Stimulated activated CD4-positive, alpha-beta T cell treated with anti-CD3 and anti-CD28 coated beads, Interleukin-12 subunit alpha, Interleukin-12 subunit beta, amount 100 ng/mL, for 48 hours (primary cell): ENCODE measurements around the gene CDON.
"Not testable (repeated sequence)": the region's sequence is repeated elsewhere in the genome, so short reads cannot be mapped to it uniquely, and the experiment has no call there.

Source experiments
- DNase-seq, 3 donors: peaks; one replicate each; pipeline ENCODE4 v3.0.0-alpha.2; 2020; ENCODE audit warnings: low read depth in 2 of 3, low spot score in 1 of 3

CDON gene

GRCh38 chr11:125995313-125995712 lies 67.4 kb downstream of the CDON start:
- peak; percentile 41 to 57 (median 44) for DNase-seq

DNA sequence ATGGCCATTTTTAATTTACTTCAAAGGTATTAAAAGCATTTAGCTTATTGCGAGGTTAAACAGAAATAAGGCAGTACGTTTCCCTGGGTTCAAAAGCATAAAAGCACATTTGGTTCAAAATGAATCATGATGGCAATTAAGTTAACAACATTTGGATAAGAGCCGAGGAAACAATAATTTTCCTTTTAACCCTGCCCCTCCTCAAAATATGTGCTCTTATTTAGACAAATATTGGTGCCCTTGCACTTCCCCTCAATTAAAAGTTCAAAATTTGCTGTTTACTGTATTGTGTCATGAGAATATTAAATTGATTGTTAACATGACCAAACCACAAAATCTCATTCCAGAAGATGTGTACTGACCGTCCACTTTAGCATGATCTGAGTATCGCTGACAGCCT lies 68.2 kb downstream of the CDON start:
- no peak for DNase-seq

DNA sequence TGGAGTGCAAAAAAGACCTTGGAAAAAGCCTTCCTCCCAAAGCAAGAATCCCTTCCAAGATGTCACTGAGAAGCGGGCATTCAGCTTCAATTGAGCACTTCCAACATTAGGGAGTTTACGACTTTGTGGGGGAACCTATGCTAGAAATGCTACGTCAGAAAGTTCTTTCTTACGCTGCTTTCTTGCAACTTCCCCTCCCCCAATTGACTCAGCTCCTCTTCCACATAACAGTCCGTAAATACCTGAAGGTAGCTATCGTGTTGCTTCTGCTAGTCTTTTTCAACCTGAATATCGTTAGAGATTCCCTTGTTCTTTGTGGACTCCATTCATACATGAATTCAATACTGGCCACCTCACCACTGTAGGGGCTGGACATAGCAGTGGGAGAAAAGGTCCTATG lies 69.8 kb downstream of the CDON start:
- DNase-seq = no peak

GRCh38 chr11:125990244-125990643 lies 72.4 kb downstream of the CDON start:
- DNase-seq = peak in 2 of 3 donors; percentile 3 to 8

DNA sequence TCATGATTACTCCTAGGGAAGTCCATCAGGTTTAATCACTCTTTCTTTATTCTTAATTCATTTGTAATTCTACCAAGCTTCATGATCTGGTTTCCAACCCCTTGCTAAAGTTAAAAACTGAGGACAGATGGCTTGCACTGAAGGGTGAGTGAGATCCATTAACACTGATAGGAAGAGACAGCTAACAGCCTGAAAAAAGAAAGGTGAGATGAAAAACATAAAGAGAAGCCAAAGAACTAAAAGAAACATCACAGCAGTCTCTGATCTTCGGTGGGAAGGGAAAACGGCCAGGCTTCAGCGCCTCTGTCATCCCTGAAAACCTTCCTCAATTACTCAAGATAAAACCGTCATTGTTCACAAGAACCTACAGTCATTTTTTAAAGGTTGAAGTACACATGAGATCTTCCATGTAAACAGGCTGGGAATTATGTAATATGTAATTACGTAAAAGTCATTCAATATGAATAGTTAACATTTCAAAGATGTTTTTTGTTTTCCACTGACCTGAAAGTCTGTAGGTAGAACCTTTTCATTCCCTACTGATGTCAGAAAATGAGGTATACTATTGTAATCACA lies 75.5 kb downstream of the CDON start:
- no peak for DNase-seq

- DNase-seq = not testable (repeated sequence)
These were observed 76.7 kb downstream of the CDON start for GRCh38 chr11:125985956-125986355.

GRCh38 chr11:125982348-125982730 lies 80.3 kb downstream of the CDON start:
- no peak for DNase-seq

- DNase-seq = no peak
These were observed 82.2 kb downstream of the CDON start for GRCh38 chr11:125980436-125980835.

- DNase-seq = no peak
These were observed 83.2 kb downstream of the CDON start for GRCh38 chr11:125979511-125979910.

GRCh38 chr11:125978778-125979407 lies 83.8 kb downstream of the CDON start:
- DNase-seq = no peak

DNA sequence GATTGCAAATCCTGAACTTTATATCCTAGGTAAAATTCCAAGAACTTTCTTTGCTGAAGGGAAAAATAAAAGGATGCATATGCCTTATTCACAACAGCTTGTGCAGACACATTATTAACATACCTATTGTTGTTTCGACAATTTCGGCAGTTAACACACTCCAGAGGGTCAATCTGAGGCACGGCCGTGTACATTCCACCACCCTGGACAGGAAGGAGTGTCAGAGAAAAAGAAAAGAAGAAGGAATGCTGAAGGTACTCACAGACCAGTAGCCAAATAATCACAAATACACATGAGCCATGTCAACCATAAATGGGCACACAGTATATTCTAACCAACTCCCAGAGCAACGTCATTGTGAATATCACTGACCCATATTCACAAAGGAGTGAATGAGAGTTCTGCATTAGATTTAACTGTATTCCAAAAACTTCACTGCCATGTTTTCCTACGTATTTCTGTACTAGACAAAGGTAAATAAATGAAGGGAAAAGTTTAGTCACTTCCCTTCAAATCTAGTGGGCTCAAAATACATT lies 84.4 kb downstream of the CDON start:
- no peak for DNase-seq

GRCh38 chr11:125977333-125977732 lies 85.3 kb downstream of the CDON start:
- DNase-seq = no peak

DNA sequence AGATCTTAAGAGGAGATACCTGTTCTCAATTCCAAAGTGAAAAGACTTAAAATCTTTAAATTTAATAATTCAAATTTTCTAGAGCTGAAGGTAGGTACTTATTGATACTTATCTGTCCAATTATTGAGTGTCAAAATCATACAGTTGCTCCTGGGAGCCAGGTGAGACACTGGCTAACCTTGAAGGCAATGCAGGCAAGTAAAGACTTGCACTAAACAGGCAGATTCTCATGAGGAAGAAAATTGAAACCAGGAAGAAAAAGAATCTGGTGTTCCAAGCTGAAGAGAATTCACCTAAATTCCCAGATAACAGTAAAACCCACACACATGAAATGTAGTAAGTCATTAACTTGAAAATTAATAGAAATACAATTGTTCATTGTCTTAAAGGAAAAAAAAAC lies 86.5 kb downstream of the CDON start:
- no peak for DNase-seq

DNA sequence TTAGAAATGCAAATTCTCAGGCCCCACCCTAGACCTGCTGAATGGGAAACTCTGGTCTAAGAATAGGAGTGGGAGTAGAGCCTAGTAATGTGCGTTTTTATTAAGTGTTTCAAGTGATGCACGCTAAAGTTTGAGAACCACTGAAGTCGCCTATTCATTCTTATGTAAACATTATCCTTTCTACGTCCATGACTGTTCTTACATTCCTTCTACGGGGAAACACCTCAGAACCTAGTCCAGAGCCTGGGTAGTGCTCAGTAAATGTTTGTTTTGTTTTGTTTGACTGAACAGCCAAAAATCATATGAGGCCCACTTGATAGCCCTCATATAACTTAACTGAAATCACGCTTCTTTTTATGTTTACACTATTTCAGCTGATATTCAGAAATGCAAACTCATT lies 87.0 kb downstream of the CDON start:
- DNase-seq = no peak

DNA sequence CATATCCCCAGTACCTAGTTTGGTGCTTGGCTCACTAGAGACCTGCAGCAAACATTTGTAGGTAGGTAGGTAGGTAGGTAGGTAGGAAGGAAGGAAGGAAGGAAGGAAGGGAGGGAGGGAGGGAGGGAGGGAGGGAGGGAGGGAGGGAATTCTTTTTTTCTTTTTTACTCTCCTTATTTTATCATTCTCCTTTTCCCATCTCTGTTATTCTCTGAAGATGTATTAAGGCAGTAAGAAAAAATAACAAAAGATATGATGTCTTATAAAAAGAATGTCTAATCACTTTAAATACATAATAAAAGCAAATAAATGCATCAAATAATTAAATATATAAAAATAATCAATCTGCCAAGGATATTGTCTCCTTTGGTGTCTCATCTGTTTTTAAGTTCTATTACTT lies 88.4 kb downstream of the CDON start:
- no peak for DNase-seq

DNA sequence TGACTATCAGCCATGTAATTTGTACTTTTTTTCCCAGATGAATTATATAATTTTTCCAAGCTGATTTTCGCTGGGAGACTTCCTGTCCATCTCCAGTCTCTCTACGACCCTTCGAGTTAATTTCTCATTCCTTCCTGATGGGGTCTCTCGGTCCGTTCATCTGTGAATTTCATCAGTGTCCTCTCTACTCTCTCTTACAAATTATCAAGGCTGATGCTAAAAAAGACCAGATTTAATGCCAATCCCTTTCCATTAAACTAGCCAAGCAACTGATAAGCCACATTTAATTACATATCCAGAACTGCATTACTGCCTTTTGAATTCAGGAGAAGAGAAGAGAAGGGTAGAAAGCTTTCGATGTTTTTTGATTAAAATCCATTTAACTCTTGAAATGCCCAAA lies 91.0 kb downstream of the CDON start:
- DNase-seq = no peak

- no peak for DNase-seq
These were observed 94.3 kb downstream of the CDON start for GRCh38 chr11:125968354-125968753.

- no peak for DNase-seq
These were observed 95.2 kb downstream of the CDON start for GRCh38 chr11:125967515-125967914.

- no peak for DNase-seq
These were observed 101.9 kb downstream of the CDON start for GRCh38 chr11:125960771-125961170.

DNA sequence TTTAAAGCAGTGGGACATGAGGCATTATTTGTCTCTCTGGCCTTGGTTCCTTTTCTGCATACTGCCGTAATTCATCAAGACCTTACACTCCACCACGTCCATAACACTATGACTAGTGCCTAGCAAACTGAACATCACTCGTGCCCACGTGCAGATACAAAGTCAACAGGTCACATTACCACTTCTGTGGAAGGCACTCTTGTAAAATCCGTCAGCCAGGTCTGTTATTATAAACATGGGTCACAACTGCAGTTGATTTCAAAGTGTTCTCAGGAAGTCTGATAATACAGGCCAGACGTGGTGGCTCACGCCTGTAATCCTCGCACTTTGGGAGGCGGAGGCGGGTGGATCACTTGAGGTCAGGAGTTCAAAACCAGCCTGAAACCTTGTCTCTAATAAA lies 102.7 kb downstream of the CDON start:
- no peak for DNase-seq

- DNase-seq = no peak
These were observed 103.2 kb downstream of the CDON start for GRCh38 chr11:125959511-125959910.

- no peak for DNase-seq
These were observed 103.7 kb downstream of the CDON start for GRCh38 chr11:125958872-125959400.
